ENCODE data around the gene COX8A. TPM values are rescaled to one million over a fixed set of nuclear protein-coding genes. Genes with fewer than 3 reads are reported as not detected.

Gene COX8A
- total RNA-seq, 1 donor from 2014 or later, result 282 TPM

DNA sequence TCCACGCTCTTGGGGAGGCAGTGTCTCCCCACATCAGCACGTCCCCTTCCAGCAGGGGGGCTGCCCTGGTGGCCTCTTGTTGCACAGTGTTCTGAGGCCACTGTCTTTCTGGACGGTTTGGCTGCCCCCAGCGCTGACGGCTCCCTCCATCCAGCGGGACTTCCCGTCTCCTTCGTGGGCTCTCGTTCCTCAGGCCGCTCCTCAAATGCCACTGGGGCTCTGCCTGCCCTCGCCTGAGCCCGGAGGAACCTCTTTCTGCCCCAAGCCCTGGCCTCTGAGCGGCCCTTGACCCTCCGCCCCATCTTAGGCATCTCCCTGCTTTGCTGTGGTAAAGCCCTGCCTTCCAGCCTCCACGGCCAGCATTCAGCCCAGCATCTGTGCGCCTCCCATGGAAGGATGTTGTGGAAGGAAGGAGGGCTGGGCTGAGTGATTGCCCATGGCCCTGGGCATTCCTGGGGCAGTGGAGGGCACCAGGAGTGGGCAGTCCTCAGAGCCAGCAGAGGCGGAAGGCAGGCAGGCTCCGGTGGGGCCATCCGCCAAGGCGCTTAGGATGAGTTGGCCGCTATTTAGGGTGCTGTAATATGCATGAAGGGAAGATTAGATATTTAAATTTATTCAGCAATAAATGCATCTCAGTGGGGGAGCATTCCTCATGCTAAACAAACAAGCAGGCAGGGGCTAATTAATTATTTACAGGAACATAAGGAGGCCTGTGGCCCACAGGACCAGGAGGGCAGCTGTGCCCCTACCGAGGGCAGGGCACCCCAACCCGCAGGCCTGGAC, 29.6 kb downstream of the COX8A start:
- H3K36me3 ChIP-seq (ENCODE audit: control insufficient read depth, insufficient read depth, low read length), result no peaks in the 10 kb centered on the region
- no peak for TF ChIP-seq CTCF (IDR thresholded peaks at IDR 0.05; ENCODE audit: insufficient read depth, low read length, poor library complexity, severe bottlenecking)
- H3K27me3 ChIP-seq (ENCODE audit: control insufficient read depth, insufficient read depth, low read length), result peaks cover 47% of the 10 kb centered on the region
- DNase-seq (ENCODE audit: low read depth), result no peak
- H3K4me3 ChIP-seq (ENCODE audit: low read depth, low read length), result no peak overlapping the region

DNA sequence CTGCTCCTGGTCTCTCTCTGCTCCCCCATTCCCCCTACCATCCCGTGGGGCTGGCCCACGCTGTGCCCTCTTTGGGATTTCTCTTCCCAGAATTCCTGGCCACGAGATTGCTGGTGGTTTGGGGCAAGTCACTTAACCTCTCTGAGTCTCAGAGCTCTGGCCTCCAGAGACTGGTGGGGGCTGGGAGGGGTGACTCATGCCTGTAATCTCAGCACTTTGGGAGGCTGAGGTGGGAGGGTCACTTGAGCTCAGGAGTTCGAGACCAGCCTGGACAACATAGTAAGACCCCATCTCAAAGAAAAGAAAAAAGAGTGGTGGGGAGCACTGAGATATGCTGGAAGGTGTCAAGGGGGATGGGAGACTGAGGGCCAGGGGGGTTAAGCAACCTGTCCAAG, 30.2 kb downstream of the COX8A start:
- Histone ChIP-seq H3K36me3 (ENCODE audit: control insufficient read depth, insufficient read depth, low read length) (no peaks in the 10 kb centered on the region), H3K4me3 (ENCODE audit: low read depth, low read length) (no peak overlapping the region), H3K27me3 (ENCODE audit: control insufficient read depth, insufficient read depth, low read length) (peaks cover 46% of the 10 kb centered on the region)
- no peak for DNase-seq (ENCODE audit: low read depth)
- TF ChIP-seq CTCF (IDR thresholded peaks at IDR 0.05; ENCODE audit: insufficient read depth, low read length, poor library complexity, severe bottlenecking), result no peak

DNA sequence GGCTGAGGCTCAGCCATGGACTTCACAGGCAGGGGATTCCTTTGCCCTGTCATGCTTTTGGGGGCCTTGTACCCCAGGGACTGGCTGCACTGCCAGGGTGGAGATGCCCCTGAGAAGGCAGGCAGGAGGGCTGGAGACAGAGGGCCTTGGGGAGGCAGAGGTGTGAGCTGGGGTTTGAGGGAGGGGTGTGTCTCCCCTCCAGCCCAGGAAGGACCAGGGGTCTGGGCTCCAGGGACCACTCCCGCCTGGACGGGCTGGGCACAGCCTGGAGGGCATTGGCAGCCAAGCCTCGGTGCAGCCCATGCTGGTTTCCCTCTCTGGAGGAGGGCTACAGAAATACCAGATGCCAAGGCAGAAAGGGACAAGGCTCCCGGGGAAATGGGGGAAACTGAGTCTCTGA, 31.3 kb downstream of the COX8A start:
- no peaks in the 10 kb centered on the region for H3K36me3 ChIP-seq (ENCODE audit: control insufficient read depth, insufficient read depth, low read length)
- DNase-seq (ENCODE audit: low read depth), result no peak
- H3K4me3 ChIP-seq (ENCODE audit: low read depth, low read length), result no peak overlapping the region
- H3K27me3 ChIP-seq (ENCODE audit: control insufficient read depth, insufficient read depth, low read length), result peaks cover 40% of the 10 kb centered on the region
- TF ChIP-seq CTCF (IDR thresholded peaks at IDR 0.05; ENCODE audit: insufficient read depth, low read length, poor library complexity, severe bottlenecking), result no peak

DNA sequence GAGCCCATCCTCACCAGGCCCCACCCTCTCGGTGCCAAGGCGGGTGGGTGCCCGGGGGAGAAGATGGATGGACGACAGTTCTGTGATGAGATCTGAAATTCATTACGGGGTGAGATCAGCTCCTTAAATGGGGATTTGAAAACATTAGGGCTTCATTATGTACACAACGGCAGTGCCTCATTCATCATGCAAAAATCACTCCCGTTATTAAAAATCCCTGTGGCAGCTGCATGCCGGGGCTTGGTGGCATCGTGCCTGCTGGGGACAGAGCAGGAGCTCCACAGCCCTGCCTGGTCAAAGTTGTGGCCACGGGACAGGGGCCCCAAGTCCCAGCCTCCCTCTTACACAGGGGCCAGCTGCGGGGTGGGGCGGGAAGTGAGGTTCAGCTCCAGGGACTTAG, 32.0 kb downstream of the COX8A start:
- no peak overlapping the region for H3K4me3 ChIP-seq (ENCODE audit: low read depth, low read length)
- no peak for DNase-seq (ENCODE audit: low read depth)
- peaks cover 33% of the 10 kb centered on the region for H3K27me3 ChIP-seq (ENCODE audit: control insufficient read depth, insufficient read depth, low read length)
- H3K36me3 ChIP-seq (ENCODE audit: control insufficient read depth, insufficient read depth, low read length), result no peaks in the 10 kb centered on the region
- no peak for TF ChIP-seq CTCF (IDR thresholded peaks at IDR 0.05; ENCODE audit: insufficient read depth, low read length, poor library complexity, severe bottlenecking)

- no peaks in the 10 kb centered on the region for H3K36me3 ChIP-seq (ENCODE audit: control insufficient read depth, insufficient read depth, low read length)
- DNase-seq (ENCODE audit: low read depth), result no peak
- peaks cover 32% of the 10 kb centered on the region for H3K27me3 ChIP-seq (ENCODE audit: control insufficient read depth, insufficient read depth, low read length)
- no peak overlapping the region for H3K4me3 ChIP-seq (ENCODE audit: low read depth, low read length)
- no peak for TF ChIP-seq CTCF (IDR thresholded peaks at IDR 0.05; ENCODE audit: insufficient read depth, low read length, poor library complexity, severe bottlenecking)
Measured at GRCh38 chr11:64007160-64007628, 32.8 kb downstream of the COX8A start.
